Stimulated activated CD4-positive, alpha-beta T cell treated with anti-CD3 and anti-CD28 coated beads, Interleukin-12 subunit alpha, Interleukin-12 subunit beta, amount 100 ng/mL, for 4 hours (primary cell): ENCODE results near the gene FCHSD2.
"Not testable (repeated sequence)": the region's sequence is repeated elsewhere in the genome, so short reads cannot be mapped to it uniquely, and the experiment has no call there.

Experiments
- DNase-seq: peaks from one replicate; pipeline ENCODE4 v3.0.0-alpha.2; 2020

Gene FCHSD2

DNA sequence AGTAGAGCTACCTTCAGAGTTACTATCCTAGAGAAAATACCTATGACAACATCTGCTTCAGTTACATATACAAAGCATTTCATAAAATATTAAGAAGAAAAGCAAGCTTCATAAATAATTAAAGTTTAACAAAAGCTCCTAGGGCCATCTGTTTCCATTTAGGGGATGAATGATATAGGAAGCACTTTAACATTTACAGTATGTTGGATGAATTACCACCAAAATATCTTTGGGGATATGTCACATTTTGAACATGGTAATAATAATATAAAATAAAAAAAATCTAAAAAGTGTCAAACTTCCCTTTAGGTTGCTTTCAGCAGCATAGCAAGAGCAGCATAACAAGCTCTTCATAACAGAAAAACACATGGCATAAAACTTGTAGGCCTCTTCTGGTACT, 223.3 kb downstream of the FCHSD2 start:
- DNase-seq, result no peak

DNA sequence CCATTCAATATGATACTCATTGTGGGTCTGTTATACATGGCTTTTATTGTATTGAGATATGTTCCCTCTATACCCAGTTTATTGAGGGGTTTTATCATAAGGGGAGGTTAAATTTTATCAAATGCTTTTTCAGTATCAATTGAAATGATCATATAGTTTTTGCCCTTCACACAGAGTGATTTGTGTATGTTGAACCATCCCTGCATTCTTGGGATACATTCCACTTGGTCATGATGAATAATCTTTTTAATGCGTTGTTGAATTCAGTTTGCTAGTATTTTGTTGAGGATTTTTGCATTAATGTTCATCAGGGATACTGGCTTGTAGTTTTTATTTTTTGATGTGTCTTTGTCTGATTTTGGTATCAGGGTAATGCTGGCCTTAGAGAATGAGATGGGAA, 229.9 kb downstream of the FCHSD2 start:
- DNase-seq, result no peak

DNA sequence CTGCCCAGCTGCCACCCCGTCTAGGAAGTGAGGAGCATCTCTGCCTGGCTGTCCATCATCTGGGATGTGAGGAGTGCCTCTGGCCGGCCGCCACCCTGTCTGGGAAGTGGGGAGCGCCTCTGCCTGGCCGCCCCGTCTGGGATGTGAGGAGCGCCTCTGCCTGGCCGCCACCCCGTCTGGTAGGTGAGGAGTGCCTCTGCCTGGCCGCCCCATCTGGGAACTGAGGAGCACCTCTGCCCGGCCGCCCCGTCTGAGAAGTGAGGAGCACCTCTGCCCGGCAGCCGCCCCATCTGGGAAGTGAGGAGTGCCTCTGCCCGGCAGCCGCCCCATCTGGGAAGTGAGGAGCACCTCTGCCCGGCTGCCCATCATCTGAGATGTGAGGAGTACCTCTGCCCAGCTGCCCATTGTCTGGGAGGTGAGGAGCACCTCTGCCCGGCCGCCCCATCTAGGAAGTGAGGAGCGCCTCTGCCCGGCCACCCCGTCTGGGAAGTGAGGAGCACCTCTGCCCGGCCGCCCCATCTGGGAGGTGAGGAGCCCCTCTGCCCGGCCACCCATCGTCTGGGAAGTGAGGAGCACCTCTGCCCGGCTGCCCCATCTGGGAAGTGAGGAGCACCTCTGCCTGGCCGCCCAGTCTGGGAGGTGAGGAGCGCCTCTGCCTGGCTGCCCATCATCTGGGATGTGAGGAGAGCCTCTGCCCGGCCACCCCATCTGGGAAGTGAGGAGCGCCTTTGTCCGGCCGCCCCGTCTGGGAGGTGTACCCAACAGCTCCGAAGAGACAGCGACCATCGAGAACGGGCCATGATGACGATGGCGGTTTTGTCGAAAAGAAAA, 232.3 kb downstream of the FCHSD2 start:
- DNase-seq, result not testable (repeated sequence)

DNA sequence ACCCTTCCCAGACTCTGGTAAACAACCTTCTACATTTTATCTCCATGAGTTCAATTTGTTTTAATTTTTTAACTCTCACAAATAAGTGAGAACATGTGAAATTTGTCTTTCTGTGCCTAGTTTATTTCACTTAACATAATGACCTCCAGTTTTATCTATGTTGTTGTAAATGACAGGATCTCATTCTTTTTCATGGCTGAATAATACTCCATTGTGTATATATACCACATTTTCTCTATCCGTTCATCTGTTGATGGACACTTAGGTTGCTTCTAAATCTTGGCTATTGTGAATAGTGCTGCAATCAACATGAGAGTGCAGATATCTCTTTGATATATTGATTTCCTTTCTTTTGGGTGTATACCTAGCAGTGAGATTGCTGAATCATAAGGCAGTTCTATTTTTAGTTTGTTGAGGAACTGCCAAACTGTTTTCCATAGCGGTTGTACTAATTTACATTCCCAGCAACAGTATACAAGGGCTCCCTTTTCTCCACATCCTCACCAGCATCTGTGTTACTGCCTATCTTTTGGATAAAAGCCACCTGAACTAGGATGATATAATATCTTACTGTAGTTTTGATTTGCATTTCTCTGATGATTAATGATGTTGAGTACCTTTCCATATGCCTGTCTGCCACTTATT, 234.0 kb downstream of the FCHSD2 start:
- no peak for DNase-seq

DNA sequence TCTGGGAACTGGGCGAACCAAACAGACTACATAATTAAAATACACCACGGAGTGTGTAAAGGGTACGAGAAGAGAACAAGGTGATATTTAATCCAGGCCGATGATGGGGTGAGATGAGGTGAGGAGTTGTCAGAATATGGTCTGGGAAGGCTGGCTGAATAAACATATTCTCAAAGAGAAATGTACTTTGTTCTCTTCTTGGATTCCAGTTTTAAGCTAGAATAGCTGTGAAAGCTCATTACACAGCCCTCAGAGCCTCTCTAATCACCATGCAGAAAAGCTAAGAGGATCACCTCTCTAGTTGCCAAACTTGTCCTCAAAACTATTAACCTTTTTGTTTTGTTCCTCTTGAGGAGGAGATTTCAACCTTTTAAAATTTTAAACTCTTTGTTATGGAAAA, 238.1 kb downstream of the FCHSD2 start:
- no peak for DNase-seq

DNA sequence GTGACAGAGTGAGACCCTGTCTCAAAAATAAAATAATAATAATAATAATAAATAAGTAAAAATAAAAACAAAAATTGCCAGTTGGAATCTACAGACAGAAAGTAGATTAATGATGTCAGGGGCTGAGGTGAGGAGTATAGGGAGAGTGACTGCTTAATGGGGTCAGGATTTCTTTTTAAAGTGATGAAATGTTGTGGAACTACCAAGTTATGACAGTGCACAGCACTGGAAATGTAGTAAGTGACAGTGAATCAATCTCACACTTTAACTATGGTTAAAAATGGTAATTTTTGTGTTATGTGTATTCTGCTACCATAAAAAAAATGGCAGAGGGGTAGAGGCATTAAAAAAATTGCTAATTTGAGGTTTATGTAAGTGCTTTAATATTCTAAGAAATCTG, 240.7 kb downstream of the FCHSD2 start:
- no peak for DNase-seq

DNA sequence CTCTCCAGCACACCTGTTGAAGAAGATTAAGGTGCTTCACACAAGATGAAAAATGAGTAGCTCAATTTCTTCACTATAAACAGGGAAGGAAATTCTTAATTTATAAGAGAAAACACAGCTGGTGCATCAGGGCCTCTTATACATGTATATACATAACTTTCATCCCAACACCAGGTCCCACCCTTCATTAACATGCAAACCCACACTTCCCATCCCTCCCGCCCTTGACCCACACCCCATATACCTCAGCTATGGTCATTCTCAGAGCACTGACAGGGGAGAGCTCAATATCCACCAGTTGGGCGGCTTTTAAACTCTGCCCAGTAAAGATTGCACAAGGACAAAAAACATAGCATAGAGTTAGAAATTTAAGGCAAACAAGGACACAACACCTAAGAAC, 242.1 kb downstream of the FCHSD2 start:
- no peak for DNase-seq

DNA sequence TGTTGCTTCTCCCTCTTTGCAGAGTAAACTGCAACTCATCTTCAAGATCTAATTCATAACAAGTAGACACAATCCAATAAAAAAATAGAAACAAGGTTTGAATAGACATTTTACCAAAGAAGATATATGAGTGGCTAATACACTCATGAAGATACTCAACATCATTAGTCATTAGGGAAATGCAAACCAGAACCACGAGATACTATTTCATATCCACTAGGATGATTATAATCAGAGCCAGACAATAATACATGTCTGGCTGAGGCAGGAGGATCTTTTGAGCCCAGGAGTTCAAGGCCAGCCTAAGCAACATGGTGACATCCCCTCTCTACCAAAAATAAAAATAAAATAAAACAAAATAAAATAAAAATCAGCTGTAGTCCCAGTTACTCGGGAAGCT, 242.9 kb downstream of the FCHSD2 start:
- no peak for DNase-seq

DNA sequence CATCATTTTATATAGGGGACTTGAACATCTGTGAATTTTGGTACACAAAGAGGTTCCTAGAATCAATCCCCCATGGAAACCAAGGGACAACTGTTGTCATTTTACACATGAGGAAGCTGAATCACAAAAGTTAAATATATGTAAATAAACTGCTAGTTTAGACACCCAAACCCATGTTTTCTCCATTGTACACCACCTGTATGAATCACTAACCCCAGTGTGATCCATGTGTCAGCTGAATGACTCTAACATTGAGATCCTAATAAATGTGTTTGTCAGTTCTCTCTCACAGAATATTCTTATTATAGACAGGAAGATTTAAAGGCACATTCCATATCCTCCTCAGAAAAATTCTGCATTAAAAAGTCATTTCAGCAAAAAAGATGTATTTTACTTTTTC, 244.6 kb downstream of the FCHSD2 start:
- no peak for DNase-seq

DNA sequence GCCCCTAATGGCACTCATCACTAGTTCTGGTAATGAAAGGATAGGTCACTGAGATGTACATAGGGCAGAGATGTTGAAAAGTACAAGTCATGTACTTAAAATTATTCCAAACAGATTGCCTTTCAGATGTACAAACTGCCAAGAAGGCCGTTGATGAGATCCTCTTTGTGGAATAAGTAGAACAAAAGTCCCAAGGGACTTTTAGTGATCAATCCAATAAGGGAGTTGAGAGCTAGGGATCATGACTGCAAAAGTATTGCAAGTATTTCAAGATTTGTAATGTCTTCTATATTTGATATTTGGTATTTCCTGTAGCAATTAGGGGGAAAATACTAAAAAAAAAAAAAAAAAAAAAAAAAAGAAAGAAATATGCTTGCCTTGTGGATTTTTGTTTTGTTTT, 245.7 kb downstream of the FCHSD2 start:
- no peak for DNase-seq

DNA sequence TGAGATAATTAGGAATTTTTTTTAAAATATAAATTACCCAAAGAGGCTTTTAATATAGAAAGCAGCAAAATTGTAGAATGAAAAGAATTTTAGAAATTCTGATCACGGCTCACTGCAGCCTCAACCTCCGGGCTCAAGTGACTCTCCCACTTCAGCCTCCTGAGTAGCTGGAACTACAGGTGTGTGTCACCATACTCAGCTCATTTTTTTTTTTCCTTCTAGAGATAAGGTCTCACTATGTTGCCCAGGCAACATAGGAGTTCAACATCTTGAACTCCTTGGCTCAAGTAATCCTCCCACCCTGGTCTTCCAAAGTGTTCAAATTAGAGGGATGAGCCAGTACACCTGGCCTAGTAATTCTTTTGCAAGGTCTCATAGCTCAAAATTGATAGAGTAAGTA, 251.2 kb downstream of the FCHSD2 start:
- DNase-seq, result no peak

DNA sequence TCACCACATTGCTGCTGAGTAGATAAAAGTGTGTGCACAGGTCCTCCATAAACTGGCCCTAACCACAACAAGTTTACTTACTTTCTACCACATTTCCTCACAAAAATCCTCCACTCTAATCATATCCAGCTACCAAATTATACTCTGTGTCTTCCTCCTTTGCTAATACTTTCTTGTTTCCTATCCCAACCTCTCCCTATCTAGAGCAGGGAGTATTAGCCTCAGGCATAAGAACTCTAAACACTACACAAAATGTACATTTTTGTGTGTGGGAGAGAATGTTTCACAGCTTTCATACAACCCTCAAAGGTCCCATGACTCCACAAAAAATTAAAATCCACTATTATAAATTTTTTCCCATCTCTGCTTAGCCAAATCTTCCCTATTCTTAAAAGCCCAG, 255.5 kb downstream of the FCHSD2 start:
- no peak for DNase-seq

DNA sequence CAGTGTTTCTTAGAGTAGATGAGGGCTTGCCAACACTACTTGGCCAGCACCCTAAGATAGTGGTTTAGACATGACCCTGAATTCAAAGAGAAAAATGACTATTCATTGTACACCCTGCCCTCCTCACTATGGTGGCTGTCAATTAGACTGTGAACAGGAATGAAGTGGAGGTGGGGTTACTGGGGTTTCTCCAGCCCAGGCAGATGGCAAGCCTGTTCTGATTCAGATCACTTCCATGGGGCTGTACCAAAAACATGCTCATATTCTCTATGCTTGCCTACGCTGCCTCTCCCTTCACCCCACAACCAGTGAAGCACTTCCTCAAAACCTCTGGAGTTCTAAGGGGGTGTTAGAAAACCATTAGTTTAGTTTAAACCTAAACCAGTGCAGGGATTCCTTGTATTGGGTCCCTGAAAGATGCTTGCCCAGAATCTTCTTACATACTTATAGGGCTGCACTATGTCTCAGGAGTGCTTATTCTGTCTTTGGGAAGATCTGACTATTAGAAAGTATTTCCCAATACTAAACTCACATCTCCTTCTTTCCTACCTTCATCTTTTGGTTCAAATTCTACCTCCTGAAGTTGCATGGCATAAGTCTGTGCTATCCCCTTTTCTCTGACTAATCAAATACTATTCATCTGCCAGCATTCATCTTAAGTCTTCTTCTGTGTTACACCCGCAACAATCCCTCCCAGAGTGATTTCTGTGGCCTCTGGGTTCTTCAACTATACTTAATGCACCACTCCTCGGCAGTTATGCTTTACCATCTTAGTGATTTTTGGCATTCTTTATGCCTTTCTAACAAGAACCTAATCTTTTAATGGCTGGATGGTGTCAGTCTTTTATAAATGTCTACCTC, 256.1 kb downstream of the FCHSD2 start:
- DNase-seq, result no peak

DNA sequence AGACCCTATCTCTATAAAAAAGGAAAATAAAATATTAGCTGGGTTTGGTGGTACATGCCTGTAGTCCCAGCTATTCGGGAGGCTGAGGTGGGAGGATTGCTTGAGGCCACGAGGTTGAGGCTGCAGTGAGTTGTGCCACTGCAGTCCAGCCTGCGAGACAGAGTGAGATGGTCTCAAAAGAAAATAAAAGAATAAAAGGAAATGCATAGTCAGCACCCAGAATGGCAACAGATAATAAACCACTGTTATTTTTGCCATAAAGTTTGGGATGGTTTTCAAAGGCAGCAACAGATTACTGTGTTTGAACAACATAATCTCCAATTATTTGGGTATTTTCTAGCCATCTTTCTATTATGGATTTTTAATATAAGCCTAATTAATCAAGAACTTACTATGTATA, 266.0 kb downstream of the FCHSD2 start:
- no peak for DNase-seq

DNA sequence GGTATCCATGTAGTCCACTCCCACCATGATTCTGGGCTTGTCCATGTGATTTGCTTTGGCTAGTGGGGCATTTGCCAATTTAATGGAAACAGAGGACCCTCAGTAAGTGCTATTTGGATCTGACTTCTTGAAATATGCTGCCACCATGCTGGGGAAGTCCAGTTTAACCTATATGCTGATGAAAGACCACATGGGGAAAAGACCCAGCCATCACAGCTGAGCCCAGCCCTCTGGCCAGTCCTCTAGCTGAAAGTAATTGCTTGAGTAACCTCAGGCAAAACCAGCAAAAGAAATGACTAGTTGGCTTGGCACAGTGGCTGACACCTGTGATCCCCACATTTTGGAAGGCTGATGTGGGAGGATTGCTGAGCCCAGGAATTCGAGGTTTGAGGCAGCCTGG, 266.4 kb downstream of the FCHSD2 start:
- no peak for DNase-seq

DNA sequence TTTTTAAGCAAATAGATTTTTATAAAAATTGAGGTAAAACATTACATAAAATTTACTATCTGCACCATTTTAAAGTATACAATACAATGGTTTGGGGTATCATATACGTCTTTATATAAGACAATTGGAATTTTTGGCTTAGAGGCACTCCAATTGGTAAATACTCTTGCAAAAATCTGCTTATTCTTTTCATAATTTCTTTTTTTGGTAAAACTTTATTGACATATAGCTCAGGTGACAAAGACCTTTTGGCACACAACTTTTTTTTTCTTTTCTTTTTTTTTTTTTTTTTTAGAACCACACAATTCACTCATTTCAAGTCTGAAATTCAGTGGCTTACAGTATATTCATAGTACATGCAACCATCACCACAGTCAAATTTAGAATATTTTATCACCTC, 270.1 kb downstream of the FCHSD2 start:
- DNase-seq, result no peak

DNA sequence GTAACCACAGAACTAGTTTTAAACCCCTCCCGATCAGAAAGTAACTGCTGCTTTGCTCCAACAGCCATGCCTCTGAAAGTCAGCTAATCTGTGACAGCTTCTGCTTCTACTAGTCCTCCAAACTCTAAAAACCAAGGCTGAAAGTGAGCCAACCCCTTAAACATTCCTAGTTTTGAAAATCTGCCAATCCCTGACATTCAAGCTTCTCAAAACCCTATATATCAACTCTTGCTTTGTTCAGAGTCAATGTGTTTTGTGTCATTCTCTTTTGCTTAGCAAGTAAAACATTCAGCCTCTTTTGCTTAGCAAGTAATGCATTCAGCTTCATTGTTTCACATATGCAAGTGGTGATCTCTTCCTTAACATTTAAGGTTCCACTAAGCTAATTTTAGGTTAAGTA, 271.0 kb downstream of the FCHSD2 start:
- no peak for DNase-seq

DNA sequence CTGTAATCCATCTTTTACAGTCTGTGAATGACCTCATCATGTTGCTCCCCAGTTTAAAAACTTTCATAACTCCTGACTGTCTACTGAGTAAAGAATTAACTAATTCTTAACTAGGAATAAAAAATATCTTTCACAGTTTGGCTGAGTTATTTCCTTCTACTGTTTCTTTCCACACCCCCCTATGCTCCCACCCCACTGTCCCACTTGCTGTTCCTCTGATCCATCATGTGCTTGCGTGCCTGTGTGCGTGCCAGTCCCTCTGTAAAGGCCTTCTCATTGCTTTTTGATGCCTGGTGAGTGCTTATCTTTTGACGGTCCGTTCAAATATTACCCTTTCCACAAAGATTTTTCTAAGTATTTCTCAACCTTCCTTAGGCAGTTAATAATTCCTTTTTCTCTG, 272.3 kb downstream of the FCHSD2 start:
- DNase-seq, result no peak

DNA sequence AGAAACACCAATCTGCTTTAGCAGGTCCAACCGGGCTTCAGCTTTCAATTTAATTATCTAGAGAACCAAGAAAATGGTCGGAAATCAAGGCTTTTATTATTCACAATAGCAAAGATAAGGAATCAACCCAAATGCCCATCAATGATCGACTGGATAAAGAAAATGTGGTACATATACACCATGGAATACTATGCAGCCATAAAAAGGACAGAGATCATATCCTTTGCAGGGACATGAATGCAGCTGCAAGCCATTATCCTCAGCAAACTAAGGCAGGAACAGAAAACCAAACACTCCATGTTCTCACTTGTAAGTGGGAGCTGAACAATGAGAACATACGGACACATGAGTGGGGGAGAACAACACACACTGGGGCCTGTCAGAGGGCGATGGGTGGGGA, 274.1 kb downstream of the FCHSD2 start:
- DNase-seq, result no peak

DNA sequence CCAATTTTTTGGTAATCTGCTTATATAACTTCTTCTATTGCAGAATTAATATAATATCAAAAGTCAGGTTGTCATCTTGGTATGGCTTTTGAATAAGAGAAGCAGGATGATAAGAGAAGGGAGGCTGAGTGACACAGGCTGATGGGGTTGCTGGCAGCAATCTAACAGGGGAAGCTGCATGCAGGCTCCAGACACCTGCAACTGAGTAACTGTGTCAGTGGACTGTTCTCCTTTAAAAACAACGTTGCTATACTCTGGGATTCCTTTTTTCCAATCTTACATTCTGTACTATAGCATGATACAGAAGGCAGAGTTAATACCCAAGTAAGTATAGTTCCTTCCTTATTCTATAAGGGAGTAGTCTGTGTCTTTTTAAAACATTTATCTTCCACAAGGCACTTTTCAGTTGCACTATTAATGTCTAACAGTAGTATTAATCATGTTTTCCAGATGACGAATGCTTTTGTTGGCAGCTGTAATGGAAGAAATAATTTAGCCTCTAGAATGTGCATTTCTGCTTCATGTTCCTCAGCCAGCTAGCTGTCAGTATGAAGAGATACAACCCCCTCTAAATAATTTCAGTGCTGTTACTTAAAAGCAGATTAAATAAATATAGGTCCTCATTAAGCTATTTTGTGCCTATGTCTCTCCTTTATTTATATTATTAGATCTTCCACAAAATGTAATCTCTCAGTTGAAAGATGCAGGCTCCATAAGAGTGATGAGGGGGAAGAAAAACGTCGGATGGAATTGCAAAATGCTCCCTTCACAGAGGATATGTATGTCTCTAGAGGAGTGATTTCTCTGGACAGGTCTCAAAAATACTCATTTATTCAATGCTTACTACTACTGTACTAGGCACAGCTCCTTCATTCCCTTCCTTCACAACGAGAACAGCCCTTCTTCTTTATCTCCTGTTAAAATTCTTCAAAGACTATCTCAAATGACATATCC, 277.1 kb downstream of the FCHSD2 start:
- no peak for DNase-seq

DNA sequence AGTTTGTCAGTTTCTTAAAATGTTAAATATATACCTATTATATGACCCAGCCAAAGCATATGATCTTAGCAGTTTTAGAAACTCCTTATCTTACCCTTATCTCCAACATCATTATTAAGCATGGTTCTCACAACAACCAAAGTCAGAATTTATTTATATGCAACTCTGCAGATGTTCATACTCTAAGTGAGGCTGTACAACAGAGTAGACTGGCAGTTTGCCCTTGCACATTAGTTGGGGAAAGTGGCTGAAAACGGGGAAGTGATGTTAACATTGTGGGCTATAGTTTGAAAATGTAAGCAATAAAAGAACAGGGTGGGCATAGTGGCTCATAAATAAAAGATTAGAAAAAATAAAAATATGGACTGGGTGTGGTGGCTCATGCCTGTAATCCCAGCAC, 278.2 kb downstream of the FCHSD2 start:
- DNase-seq, result no peak

DNA sequence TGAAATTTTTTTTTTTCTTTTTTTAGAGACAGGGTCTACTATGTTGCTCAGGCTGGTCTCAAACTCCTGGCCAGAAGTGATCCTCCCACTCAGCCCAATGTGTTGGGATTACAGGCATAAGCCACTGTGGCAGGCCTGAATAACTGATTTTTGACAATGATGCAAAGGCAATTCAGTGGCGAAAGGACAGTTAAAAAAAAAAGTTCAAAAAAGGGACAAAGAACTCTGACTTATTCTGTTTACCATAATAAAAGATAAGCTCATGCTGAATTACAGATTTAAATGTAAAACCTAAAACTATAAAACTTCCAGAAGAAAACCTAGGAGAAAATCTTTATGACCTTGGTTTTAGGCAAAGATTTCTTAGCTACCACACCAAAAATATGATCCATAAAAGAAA, 279.0 kb downstream of the FCHSD2 start:
- no peak for DNase-seq

DNA sequence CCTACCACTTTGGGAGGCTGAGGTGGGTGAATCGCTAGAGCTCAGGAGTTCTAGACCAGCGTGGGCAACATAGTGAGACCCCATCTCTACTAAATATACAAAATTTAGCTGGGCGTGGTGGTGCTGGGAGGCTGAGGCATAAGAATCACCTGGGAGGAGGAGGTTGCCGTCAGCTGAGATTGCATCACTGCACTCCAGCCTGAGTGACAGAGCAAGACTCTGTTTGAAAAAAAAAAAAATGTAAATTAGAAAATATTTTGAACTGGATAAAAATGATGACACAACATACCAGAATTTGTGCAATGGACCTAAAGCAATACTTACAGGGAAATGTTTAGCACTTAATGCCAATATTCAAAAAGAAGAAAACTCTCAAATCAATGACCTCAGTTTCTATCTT, 281.5 kb downstream of the FCHSD2 start:
- no peak for DNase-seq
